ENCODE measurements around the gene IL17C.

- TF ChIP-seq CTCF (IDR thresholded peaks at IDR 0.05) (no peak), POLR2A (IDR thresholded peaks at IDR 0.05) (no peak)
These were observed 20.8 kb downstream of the IL17C start for GRCh38 chr16:88659160-88659559.
